Loucy (cell line): ENCODE measurements around the gene CCL14.

ENCODE experiments used
- EZH2phosphoT487 ChIP-seq: fragments of 200-600 bp; IDR thresholded peaks from 2 replicates; pipeline ENCODE4 v1.6.1; 2018; ENCODE audit warnings: antibody characterized with exemption, mild to moderate bottlenecking, moderate library complexity, borderline replicate concordance
- TF ChIP-seq, protein P1 (sequence below): fragments of 200-600 bp; sonication (generic); conservative IDR thresholded peaks from 2 replicates; pipeline ENCODE4 v1.5.1; 2014; ENCODE audit warnings: mild to moderate bottlenecking, antibody characterized with exemption, low read length

GRCh38 chr17:35972535-35972934 is 14.0 kb downstream of the CCL14 start:
- TF ChIP-seq, protein P1, sequence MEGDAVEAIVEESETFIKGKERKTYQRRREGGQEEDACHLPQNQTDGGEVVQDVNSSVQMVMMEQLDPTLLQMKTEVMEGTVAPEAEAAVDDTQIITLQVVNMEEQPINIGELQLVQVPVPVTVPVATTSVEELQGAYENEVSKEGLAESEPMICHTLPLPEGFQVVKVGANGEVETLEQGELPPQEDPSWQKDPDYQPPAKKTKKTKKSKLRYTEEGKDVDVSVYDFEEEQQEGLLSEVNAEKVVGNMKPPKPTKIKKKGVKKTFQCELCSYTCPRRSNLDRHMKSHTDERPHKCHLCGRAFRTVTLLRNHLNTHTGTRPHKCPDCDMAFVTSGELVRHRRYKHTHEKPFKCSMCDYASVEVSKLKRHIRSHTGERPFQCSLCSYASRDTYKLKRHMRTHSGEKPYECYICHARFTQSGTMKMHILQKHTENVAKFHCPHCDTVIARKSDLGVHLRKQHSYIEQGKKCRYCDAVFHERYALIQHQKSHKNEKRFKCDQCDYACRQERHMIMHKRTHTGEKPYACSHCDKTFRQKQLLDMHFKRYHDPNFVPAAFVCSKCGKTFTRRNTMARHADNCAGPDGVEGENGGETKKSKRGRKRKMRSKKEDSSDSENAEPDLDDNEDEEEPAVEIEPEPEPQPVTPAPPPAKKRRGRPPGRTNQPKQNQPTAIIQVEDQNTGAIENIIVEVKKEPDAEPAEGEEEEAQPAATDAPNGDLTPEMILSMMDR: no peak
- no peak for TF ChIP-seq EZH2phosphoT487
